ENCODE data around the gene TMEM17. TPM values are rescaled to one million over a fixed set of nuclear protein-coding genes. Genes with fewer than 3 reads are reported as not detected.

TMEM17 gene
- total RNA-seq, 2 experiments from 2014 or later = 0.24 TPM; not detected in 1

DNA sequence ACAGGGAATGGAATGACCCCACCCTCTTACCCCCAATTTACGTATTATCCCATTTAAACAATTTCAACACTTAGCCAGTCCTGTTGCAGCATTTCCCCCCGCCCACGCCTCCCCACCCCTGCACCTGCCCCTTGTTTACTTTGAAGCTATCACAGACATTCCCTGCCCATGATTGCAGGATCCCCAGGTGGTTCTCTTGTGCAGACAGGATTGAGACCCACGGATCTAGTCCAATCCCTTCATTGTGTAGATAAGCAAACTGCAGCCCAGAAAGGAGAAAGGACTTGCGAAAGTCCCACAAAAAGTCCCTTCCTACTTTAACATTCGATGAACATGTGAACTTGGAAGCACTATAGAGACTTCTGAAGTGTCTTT lies 38.9 kb downstream of the TMEM17 start:
- H3K27me3 Mint-ChIP-seq = no peaks in the 10 kb centered on the region
- ChIA-PET POLR2A (no interaction called here), CTCF (interaction anchor here (2.0 kb wide), 1 partner anchor 10 kb away, joined by 13 read pairs; no protein-coding TSS in a partner anchor)
- H3K27ac Mint-ChIP-seq = no peak overlapping the region
- no peak overlapping the region for H3K4me3 Mint-ChIP-seq
- no peak for DNase-seq
- H3K36me3 Mint-ChIP-seq = no peaks in the 10 kb centered on the region
- no peaks in the 10 kb centered on the region for H3K9me3 Mint-ChIP-seq
- H3K4me1 Mint-ChIP-seq (ENCODE audit: low read depth) = no peaks in the 10 kb centered on the region
- intact Hi-C loops (cut with micrococcal nuclease) = no loop called here

GRCh38 chr2:62466503-62466854 lies 39.5 kb downstream of the TMEM17 start:
- intact Hi-C loops (cut with micrococcal nuclease) = no loop called here
- peaks cover 3% of the 10 kb centered on the region for H3K27me3 Mint-ChIP-seq
- no peak overlapping the region for H3K4me3 Mint-ChIP-seq
- no peak for DNase-seq
- H3K4me1 Mint-ChIP-seq (ENCODE audit: low read depth) = no peaks in the 10 kb centered on the region
- ChIA-PET POLR2A (no interaction called here), CTCF (interaction anchor here (2.0 kb wide), 1 partner anchor 9 kb away, joined by 13 read pairs; no protein-coding TSS in a partner anchor)
- H3K9me3 Mint-ChIP-seq = no peaks in the 10 kb centered on the region
- no peaks in the 10 kb centered on the region for H3K36me3 Mint-ChIP-seq
- H3K27ac Mint-ChIP-seq = no peak overlapping the region

DNA sequence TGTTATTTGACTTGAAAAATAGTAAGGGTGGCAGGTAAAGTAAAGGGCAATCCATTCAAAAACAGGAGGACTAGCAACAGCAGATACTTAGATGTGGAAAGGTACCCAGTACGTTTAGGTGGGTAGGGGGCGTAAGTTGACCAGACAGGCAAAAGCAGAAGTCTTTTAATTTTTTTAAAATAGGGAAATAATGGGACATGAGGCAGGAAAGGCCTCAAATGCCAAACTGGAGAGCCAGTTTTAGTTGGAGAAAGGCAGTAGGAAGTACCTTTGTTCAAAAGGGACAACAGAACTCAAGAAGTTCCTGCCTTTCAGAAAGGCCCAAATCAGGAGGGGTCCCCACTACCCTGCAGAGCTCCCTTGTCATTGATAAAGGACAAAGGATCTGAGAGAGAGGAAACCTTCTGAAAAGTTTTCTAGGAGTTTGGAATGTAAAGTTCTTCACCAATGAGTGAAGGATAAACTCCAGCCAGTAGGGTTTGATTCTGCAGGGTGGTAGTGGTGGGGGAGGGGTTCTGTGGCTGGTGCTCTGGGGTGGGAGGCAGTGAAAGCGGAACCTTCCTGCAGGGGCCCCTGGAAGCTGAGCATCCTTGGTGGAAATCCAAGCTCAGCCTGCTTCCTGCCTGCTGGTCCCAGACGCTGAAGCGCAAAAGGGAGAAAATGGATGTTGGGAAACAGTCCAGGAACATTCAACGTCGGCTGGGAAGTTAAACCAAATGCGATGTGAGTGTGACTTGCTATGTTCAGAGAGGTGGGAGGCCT lies 40.1 kb downstream of the TMEM17 start:
- ChIA-PET CTCF (interaction anchor here (2.0 kb wide), 1 partner anchor 9 kb away, joined by 13 read pairs; no protein-coding TSS in a partner anchor), POLR2A (no interaction called here)
- no peaks in the 10 kb centered on the region for H3K9me3 Mint-ChIP-seq
- peaks cover 3% of the 10 kb centered on the region for H3K27me3 Mint-ChIP-seq
- no peak for DNase-seq
- H3K4me3 Mint-ChIP-seq = no peak overlapping the region
- no peaks in the 10 kb centered on the region for H3K36me3 Mint-ChIP-seq
- intact Hi-C loops (cut with micrococcal nuclease) = no loop called here
- H3K27ac Mint-ChIP-seq = no peak overlapping the region
- H3K4me1 Mint-ChIP-seq (ENCODE audit: low read depth) = no peaks in the 10 kb centered on the region

GRCh38 chr2:62465039-62465740 lies 40.8 kb downstream of the TMEM17 start:
- H3K4me3 Mint-ChIP-seq = no peak overlapping the region
- intact Hi-C loops (cut with micrococcal nuclease) = no loop called here
- H3K9me3 Mint-ChIP-seq = no peaks in the 10 kb centered on the region

GRCh38 chr2:62464221-62465007 lies 41.6 kb downstream of the TMEM17 start:
- no peak for DNase-seq
- POLR2A ChIA-PET = interaction anchor here (0.6 kb wide), 1 partner anchor 310 kb away, joined by 5 read pairs; no protein-coding TSS in a partner anchor
- H3K27ac Mint-ChIP-seq = no peak overlapping the region
- no peaks in the 10 kb centered on the region for H3K4me1 Mint-ChIP-seq (ENCODE audit: low read depth)
- H3K27me3 Mint-ChIP-seq = peaks cover 3% of the 10 kb centered on the region
- H3K9me3 Mint-ChIP-seq = no peaks in the 10 kb centered on the region
- no peaks in the 10 kb centered on the region for H3K36me3 Mint-ChIP-seq
- intact Hi-C loops (cut with micrococcal nuclease) = no loop called here
- H3K4me3 Mint-ChIP-seq = no peak overlapping the region
- CTCF ChIA-PET = interaction anchor here (1.1 kb wide), 1 partner anchor 311 kb away, joined by 3 read pairs; no protein-coding TSS in a partner anchor

More at GRCh38 chr2:62465039-62465740, 40.8 kb downstream of the TMEM17 start:
- H3K36me3 Mint-ChIP-seq = no peaks in the 10 kb centered on the region
- ChIA-PET POLR2A (no interaction called here), CTCF (interaction anchor here (1.1 kb wide), 1 partner anchor 310 kb away, joined by 3 read pairs; no protein-coding TSS in a partner anchor)
- H3K27me3 Mint-ChIP-seq = peaks cover 3% of the 10 kb centered on the region
- no peak for DNase-seq
- no peaks in the 10 kb centered on the region for H3K4me1 Mint-ChIP-seq (ENCODE audit: low read depth)
- no peak overlapping the region for H3K27ac Mint-ChIP-seq

DNA sequence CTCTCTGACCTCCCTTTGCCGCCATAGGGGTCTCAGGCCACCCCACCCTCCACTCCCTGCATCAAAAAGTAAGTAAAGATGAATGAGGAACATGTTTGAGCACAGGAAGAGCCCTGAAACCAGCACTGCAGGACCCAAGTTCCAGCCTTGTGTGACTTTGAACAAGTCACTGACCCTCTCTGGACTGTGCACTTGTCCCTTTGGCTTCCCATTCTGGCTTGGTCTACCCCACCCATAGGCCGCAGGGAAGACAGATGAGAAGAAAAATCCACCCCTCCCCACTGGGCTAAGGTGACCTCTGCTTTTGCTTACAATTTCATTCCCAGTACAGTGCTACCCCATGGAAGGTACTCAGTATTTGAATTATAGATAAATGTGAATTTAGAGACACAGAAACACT lies 43.8 kb downstream of the TMEM17 start:
- CTCF ChIA-PET = interaction anchor here (2.2 kb wide), 1 partner anchor 313 kb away, joined by 8 read pairs; no protein-coding TSS in a partner anchor
- intact Hi-C loops (cut with micrococcal nuclease) = no loop called here
- Mint-ChIP-seq H3K4me1 (ENCODE audit: low read depth) (no peaks in the 10 kb centered on the region), H3K27me3 (peaks cover 3% of the 10 kb centered on the region), H3K9me3 (no peaks in the 10 kb centered on the region), H3K4me3 (no peak overlapping the region), H3K27ac (no peak overlapping the region), H3K36me3 (no peaks in the 10 kb centered on the region)
- POLR2A ChIA-PET = no interaction called here
- no peak for DNase-seq

GRCh38 chr2:62461707-62462106 lies 44.3 kb downstream of the TMEM17 start:
- H3K4me1 Mint-ChIP-seq (ENCODE audit: low read depth) = no peaks in the 10 kb centered on the region
- peaks cover 3% of the 10 kb centered on the region for H3K27me3 Mint-ChIP-seq
- DNase-seq = no peak
- ChIA-PET CTCF (interaction anchor here (2.2 kb wide), 1 partner anchor 314 kb away, joined by 8 read pairs; no protein-coding TSS in a partner anchor), POLR2A (no interaction called here)
- no peaks in the 10 kb centered on the region for H3K9me3 Mint-ChIP-seq
- intact Hi-C loops (cut with micrococcal nuclease) = no loop called here
- no peak overlapping the region for H3K4me3 Mint-ChIP-seq
- H3K27ac Mint-ChIP-seq = no peak overlapping the region
- no peaks in the 10 kb centered on the region for H3K36me3 Mint-ChIP-seq

DNA sequence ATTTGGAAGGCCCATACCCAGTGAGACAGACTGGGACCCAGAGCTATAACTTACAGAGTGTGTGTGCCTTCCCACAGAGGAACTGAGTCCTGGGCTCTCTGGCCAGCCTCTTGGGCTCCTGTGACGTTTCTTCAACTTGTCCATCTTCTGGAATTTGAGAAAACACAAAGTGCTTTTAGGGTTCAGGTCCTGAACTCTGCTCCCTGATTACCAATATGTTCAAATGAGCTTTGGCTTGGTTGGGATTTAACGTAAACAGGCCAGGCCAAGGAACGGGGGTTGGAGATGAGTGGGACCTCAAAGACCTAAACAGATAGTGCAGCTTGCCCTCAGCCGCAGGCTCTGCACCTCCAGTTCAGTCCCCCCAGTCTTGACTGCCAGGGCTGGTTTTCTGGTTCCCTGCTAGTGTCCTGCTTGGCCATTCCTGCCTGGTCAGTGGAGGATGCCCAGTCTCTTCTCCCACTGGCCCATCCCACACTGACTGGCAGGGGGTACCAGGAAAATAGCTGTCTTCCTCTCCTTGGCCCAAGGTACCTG lies 44.9 kb downstream of the TMEM17 start:
- Mint-ChIP-seq H3K27ac (no peak overlapping the region), H3K4me3 (no peak overlapping the region), H3K36me3 (no peaks in the 10 kb centered on the region), H3K4me1 (ENCODE audit: low read depth) (no peaks in the 10 kb centered on the region), H3K9me3 (no peaks in the 10 kb centered on the region), H3K27me3 (peaks cover 4% of the 10 kb centered on the region)
- POLR2A ChIA-PET = interaction anchor here (0.6 kb wide), 1 partner anchor 15 kb away, joined by 3 read pairs; no protein-coding TSS in a partner anchor
- CTCF ChIA-PET = interaction anchor here (2.2 kb wide), 1 partner anchor 314 kb away, joined by 8 read pairs; no protein-coding TSS in a partner anchor
- no peak for DNase-seq
- intact Hi-C loops (cut with micrococcal nuclease) = no loop called here

- CTCF ChIA-PET = interaction anchor here (7.5 kb wide), 1 partner anchor 314 kb away, joined by 173 read pairs; no protein-coding TSS in a partner anchor
- DNase-seq = no peak
- H3K27ac Mint-ChIP-seq = no peak overlapping the region
- intact Hi-C loops (cut with micrococcal nuclease) = no loop called here
- no peak overlapping the region for H3K4me3 Mint-ChIP-seq
- peaks cover 4% of the 10 kb centered on the region for H3K27me3 Mint-ChIP-seq
- POLR2A ChIA-PET = interaction anchor here (0.6 kb wide), 1 partner anchor 16 kb away, joined by 3 read pairs; no protein-coding TSS in a partner anchor
- H3K9me3 Mint-ChIP-seq = no peaks in the 10 kb centered on the region
- H3K36me3 Mint-ChIP-seq = no peaks in the 10 kb centered on the region
- H3K4me1 Mint-ChIP-seq (ENCODE audit: low read depth) = no peaks in the 10 kb centered on the region
Measured at GRCh38 chr2:62460175-62460574, 45.8 kb downstream of the TMEM17 start.

DNA sequence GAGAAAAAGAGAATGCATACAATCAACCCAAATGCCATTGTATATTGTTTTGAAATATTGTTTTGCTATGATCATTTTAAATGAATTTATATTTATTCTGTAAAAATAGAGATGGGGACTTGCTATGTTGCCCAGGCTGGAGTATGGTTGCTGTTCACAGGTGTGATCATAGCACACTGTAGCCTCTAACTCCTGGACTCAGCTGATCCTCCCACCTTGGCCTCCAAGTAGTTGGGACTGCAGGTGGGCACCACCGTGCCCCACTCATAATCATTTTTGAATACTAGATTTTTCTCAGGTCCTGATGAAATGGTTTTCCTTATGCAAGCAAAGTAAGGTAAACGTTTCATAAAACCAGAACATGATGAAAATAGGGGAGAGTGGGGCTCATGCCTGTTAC lies 46.3 kb downstream of the TMEM17 start:
- POLR2A ChIA-PET = no interaction called here
- Mint-ChIP-seq H3K4me3 (no peak overlapping the region), H3K27ac (no peak overlapping the region), H3K36me3 (no peaks in the 10 kb centered on the region), H3K9me3 (no peaks in the 10 kb centered on the region), H3K4me1 (ENCODE audit: low read depth) (no peaks in the 10 kb centered on the region), H3K27me3 (peaks cover 4% of the 10 kb centered on the region)
- CTCF ChIA-PET = interaction anchor here (0.9 to 7.5 kb wide), 2 partner anchors 16 to 314 kb away, joined by 3 to 173 read pairs; no protein-coding TSS in a partner anchor
- no peak for DNase-seq
- intact Hi-C loops (cut with micrococcal nuclease) = loop anchor here (5.0 kb wide), 1 partner anchor 268 kb away; no protein-coding TSS in a partner anchor

DNA sequence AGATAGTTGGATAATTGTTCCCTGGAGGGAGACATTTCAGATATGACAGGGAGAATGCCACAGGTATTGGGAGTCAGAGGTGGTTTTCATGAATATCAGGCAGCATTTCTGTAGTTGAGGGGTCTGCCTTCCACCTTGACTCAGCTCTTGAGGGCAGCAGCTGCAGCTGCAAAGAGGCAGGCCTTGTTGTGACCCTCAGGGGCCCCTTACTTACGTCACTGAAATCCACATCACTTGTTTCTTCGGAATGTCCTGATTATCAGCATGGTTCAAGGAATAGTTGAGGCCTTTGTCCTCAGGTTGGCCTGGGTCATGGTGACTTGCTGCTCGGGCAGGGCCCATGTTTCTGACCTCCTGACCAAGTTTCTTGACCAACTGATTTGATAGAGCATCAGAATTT lies 46.9 kb downstream of the TMEM17 start:
- Mint-ChIP-seq H3K36me3 (no peaks in the 10 kb centered on the region), H3K9me3 (no peaks in the 10 kb centered on the region), H3K27me3 (peaks cover 4% of the 10 kb centered on the region), H3K4me1 (ENCODE audit: low read depth) (no peaks in the 10 kb centered on the region), H3K27ac (no peak overlapping the region), H3K4me3 (no peak overlapping the region)
- intact Hi-C loops (cut with micrococcal nuclease) = loop anchor here (5.0 kb wide), 1 partner anchor 268 kb away; no protein-coding TSS in a partner anchor
- CTCF ChIA-PET = interaction anchor here (0.9 to 7.5 kb wide), 2 partner anchors 15 to 315 kb away, joined by 3 to 173 read pairs; no protein-coding TSS in a partner anchor
- POLR2A ChIA-PET = no interaction called here
- DNase-seq = no peak
